HUES48 (cell line): ENCODE measurements around the gene DNAJB8.

Experiments used
- H3K27ac ChIP-seq: one replicate; pipeline ENCODE4 v1.7.0; 2013; ENCODE audit warnings: low read depth, low read length, inconsistent platforms
- H3K27me3 ChIP-seq: 2 replicates; pipeline ENCODE4 v1.6.1; 2013; ENCODE audit warnings: mild to moderate bottlenecking, low read length; ENCODE audit not compliant: control insufficient read depth, insufficient read depth
- H3K36me3 ChIP-seq: 2 replicates; pipeline ENCODE4 v1.6.1; 2013; ENCODE audit warnings: low read length; ENCODE audit not compliant: control insufficient read depth, insufficient read depth
- H3K4me1 ChIP-seq: 2 replicates; pipeline ENCODE4 v1.6.1; 2013; ENCODE audit warnings: mild to moderate bottlenecking, low read length; ENCODE audit not compliant: control insufficient read depth, insufficient read depth
- H3K4me3 ChIP-seq: 2 replicates; pipeline ENCODE4 v1.5.1; 2013; ENCODE audit warnings: mild to moderate bottlenecking, low read depth, low read length
- H3K9ac ChIP-seq: 2 replicates; pipeline ENCODE4 v1.6.1; 2013; ENCODE audit warnings: mild to moderate bottlenecking, low read depth, low read length, moderate library complexity
- H3K9me3 ChIP-seq: 2 replicates; pipeline ENCODE4 v1.6.1; 2013; ENCODE audit warnings: low read length; ENCODE audit not compliant: control insufficient read depth, insufficient read depth

Gene DNAJB8

GRCh38 chr3:128466840-128467541 is at the start of gene DNAJB8:
Gene DNAJB8 (minus strand): TSS chr3:128466890. CDS start chr3:128463245, 3,645 bp downstream.
- H3K4me1 ChIP-seq: no peaks in the 10 kb centered on the region
- H3K36me3 ChIP-seq: no peaks in the 10 kb centered on the region
- peaks cover 74% of the 10 kb centered on the region for H3K27me3 ChIP-seq
- no peaks in the 10 kb centered on the region for H3K9me3 ChIP-seq
- no peak within 1 kb of the TSS for H3K27ac ChIP-seq
- H3K4me3 ChIP-seq: no peak within 1 kb of the TSS
- no peak within 1 kb of the TSS for H3K9ac ChIP-seq

GRCh38 chr3:128515967-128516366 is 49.3 kb upstream of the DNAJB8 start:
- no peak overlapping the region for H3K9ac ChIP-seq
- H3K4me3 ChIP-seq: no peak overlapping the region
- peaks cover under 1% of the 10 kb centered on the region; the same call in 1 of the 2 replicates for H3K27me3 ChIP-seq
- H3K9me3 ChIP-seq: peaks cover 4% of the 10 kb centered on the region; the same call in 1 of the 2 replicates
- no peaks in the 10 kb centered on the region for H3K36me3 ChIP-seq
- H3K27ac ChIP-seq: no peak overlapping the region
- H3K4me1 ChIP-seq: no peaks in the 10 kb centered on the region

GRCh38 chr3:128508852-128509251 is 42.2 kb upstream of the DNAJB8 start:
- Histone ChIP-seq H3K27me3 (no peaks in the 10 kb centered on the region; the same call in 1 of the 2 replicates), H3K36me3 (no peaks in the 10 kb centered on the region)

DNA sequence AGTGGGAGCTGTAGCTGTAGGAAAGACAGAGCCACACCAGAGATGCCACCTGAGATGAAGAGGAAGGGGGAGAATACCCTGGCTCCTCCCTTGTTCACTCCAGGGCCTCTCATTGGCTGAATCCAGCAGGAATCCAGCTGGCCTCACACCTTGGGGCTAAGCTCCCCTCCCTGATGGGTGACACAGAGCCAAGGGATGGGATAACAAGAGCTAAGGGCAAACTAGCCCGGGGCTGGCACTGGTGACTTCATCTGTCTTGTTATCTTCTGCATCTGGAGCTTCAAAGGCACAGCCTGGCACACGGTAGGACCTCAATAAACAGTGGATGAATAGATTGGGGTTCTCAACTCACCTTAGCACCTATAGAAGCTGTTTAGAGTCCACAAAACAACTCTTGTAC is 40.1 kb upstream of the DNAJB8 start:
- H3K4me3 ChIP-seq: no peak overlapping the region
- no peak overlapping the region for H3K9ac ChIP-seq
- no peak overlapping the region for H3K27ac ChIP-seq
- H3K27me3 ChIP-seq: no peaks in the 10 kb centered on the region; the same call in 1 of the 2 replicates
- no peaks in the 10 kb centered on the region for H3K4me1 ChIP-seq
- no peaks in the 10 kb centered on the region for H3K36me3 ChIP-seq
- no peaks in the 10 kb centered on the region for H3K9me3 ChIP-seq

More at GRCh38 chr3:128508852-128509251, 42.2 kb upstream of the DNAJB8 start:
- Histone ChIP-seq H3K27ac (no peak overlapping the region), H3K4me3 (no peak overlapping the region), H3K4me1 (no peaks in the 10 kb centered on the region), H3K9me3 (no peaks in the 10 kb centered on the region; the same call in 1 of the 2 replicates), H3K9ac (no peak overlapping the region)

- no peaks in the 10 kb centered on the region for H3K9me3 ChIP-seq
- H3K9ac ChIP-seq: no peak overlapping the region
- no peak overlapping the region for H3K4me3 ChIP-seq
- no peak overlapping the region for H3K27ac ChIP-seq
- no peaks in the 10 kb centered on the region for H3K36me3 ChIP-seq
- H3K27me3 ChIP-seq: no peaks in the 10 kb centered on the region; the same call in 1 of the 2 replicates
- no peaks in the 10 kb centered on the region for H3K4me1 ChIP-seq
These were observed 39.1 kb upstream of the DNAJB8 start for GRCh38 chr3:128505771-128506170.

DNA sequence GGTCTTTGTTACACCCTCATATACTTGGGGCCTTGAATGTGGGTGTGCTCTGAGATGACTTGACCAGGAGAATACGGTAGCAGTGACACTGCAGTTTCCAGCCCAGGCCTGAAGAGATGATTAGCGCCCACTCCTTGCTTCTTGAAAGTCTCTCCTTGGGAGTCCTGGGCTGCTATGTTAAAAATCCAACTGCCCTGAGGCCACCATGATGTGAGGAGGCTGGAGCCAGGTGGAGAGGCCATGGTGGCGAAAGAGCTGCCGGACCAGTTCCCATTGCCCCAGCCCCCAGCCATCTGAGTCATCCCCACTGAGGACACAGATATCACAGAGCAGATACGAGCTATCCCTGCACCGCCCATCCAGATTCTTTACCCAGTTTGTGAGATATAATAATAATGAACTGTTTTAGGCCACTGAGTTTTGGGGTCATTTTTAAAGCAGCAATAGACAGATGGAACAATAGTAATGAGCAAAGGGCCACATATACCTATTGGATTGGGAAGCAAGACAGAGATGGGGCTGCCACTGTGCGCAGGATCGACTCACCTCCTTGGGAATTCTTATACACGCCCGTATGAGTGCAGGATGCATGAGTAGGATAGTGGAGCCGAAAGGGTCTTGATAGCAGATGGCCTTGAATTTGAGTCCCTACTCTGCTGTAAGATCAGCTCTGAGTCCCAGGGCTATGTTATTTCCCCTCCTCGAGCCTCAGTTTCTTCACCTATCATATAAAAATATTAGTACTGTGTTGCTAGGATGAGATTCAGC is 38.5 kb upstream of the DNAJB8 start:
- no peak overlapping the region for H3K27ac ChIP-seq
- no peaks in the 10 kb centered on the region for H3K9me3 ChIP-seq

GRCh38 chr3:128504533-128504915 is 37.8 kb upstream of the DNAJB8 start:
- H3K9me3 ChIP-seq: no peaks in the 10 kb centered on the region
- no peaks in the 10 kb centered on the region for H3K36me3 ChIP-seq
- H3K4me3 ChIP-seq: no peak overlapping the region
- H3K9ac ChIP-seq: no peak overlapping the region
- no peak overlapping the region for H3K27ac ChIP-seq
- H3K4me1 ChIP-seq: no peaks in the 10 kb centered on the region
- H3K27me3 ChIP-seq: no peaks in the 10 kb centered on the region; the same call in 1 of the 2 replicates

More for the DNA sequence above, 38.5 kb upstream of the DNAJB8 start:
- no peaks in the 10 kb centered on the region for H3K4me1 ChIP-seq
- H3K9ac ChIP-seq: no peak overlapping the region
- no peaks in the 10 kb centered on the region; the same call in 1 of the 2 replicates for H3K27me3 ChIP-seq
- H3K36me3 ChIP-seq: no peaks in the 10 kb centered on the region
- H3K4me3 ChIP-seq: no peak overlapping the region

- no peaks in the 10 kb centered on the region for H3K4me1 ChIP-seq
- H3K27me3 ChIP-seq: peaks cover 4% of the 10 kb centered on the region
- H3K27ac ChIP-seq: no peak overlapping the region
- H3K9ac ChIP-seq: no peak overlapping the region
- no peaks in the 10 kb centered on the region for H3K9me3 ChIP-seq
- no peak overlapping the region for H3K4me3 ChIP-seq
- no peaks in the 10 kb centered on the region for H3K36me3 ChIP-seq
These were observed 37.3 kb upstream of the DNAJB8 start for GRCh38 chr3:128503751-128504532.

- Histone ChIP-seq H3K9me3 (no peaks in the 10 kb centered on the region), H3K27me3 (peaks cover 11% of the 10 kb centered on the region), H3K36me3 (no peaks in the 10 kb centered on the region), H3K4me3 (no peak overlapping the region), H3K27ac (no peak overlapping the region), H3K4me1 (no peaks in the 10 kb centered on the region), H3K9ac (no peak overlapping the region)
These were observed 36.5 kb upstream of the DNAJB8 start for GRCh38 chr3:128503164-128503651.

GRCh38 chr3:128502712-128503111 is 36.0 kb upstream of the DNAJB8 start:
- no peaks in the 10 kb centered on the region for H3K36me3 ChIP-seq
- no peak overlapping the region for H3K4me3 ChIP-seq
- H3K9ac ChIP-seq: no peak overlapping the region
- no peak overlapping the region for H3K27ac ChIP-seq
- H3K4me1 ChIP-seq: no peaks in the 10 kb centered on the region
- peaks cover 15% of the 10 kb centered on the region for H3K27me3 ChIP-seq
- H3K9me3 ChIP-seq: no peaks in the 10 kb centered on the region
